NT2/D1 (cell line): Measurements from ENCODE around the gene LRRN4.

Source experiments
- DNase-seq: peaks from one replicate; pipeline ENCODE4 v3.0.0-alpha.2; 2011; ENCODE audit warnings: low read depth, low spot score
- H3K27me3 ChIP-seq: 2 replicates; pipeline ENCODE4 v1.6.0; 2011; ENCODE audit warnings: mild to moderate bottlenecking; ENCODE audit not compliant: insufficient read length, insufficient read depth
- H3K36me3 ChIP-seq: 2 replicates; pipeline ENCODE4 v1.6.1; 2011; ENCODE audit warnings: mild to moderate bottlenecking, low read length, mixed read lengths; ENCODE audit not compliant: insufficient read depth, insufficient read length
- H3K4me1 ChIP-seq: 2 replicates; pipeline ENCODE4 v1.5.1; 2011; ENCODE audit not compliant: insufficient read depth, insufficient read length
- H3K4me3 ChIP-seq: 2 replicates; pipeline ENCODE4 v1.5.1; 2011; ENCODE audit warnings: low read depth; ENCODE audit not compliant: insufficient read length
- H3K9ac ChIP-seq: 2 replicates; pipeline ENCODE4 v1.6.0; 2011; ENCODE audit warnings: low read depth; ENCODE audit not compliant: insufficient read length
- H3K9me3 ChIP-seq: 2 replicates; pipeline ENCODE4 v1.5.1; 2011; ENCODE audit warnings: mild to moderate bottlenecking, low read length; ENCODE audit not compliant: insufficient read depth
- SUZ12 ChIP-seq: IDR thresholded peaks from 2 replicates; pipeline ENCODE4 v1.6.1; 2011; ENCODE audit not compliant: insufficient read length, insufficient read depth; ENCODE audit errors: extremely low read depth
- YY1 ChIP-seq: IDR thresholded peaks from 2 replicates; pipeline ENCODE4 v1.6.1; 2011; ENCODE audit not compliant: insufficient read length, insufficient read depth
- ZNF274 ChIP-seq: IDR thresholded peaks from 2 replicates; pipeline ENCODE4 v1.6.1; 2011; ENCODE audit warnings: mild to moderate bottlenecking, low read depth, low read length

LRRN4 gene

GRCh38 chr20:6053064-6053775, 640 bp downstream of the LRRN4 start:
- TF ChIP-seq YY1 (no peak), ZNF274 (no peak), SUZ12 (no peak)
- no peak for DNase-seq
- Histone ChIP-seq H3K9ac (no peak overlapping the region), H3K4me3 (no peak overlapping the region), H3K27me3 (peaks cover 44% of the 10 kb centered on the region), H3K9me3 (no peaks in the 10 kb centered on the region), H3K36me3 (no peaks in the 10 kb centered on the region), H3K4me1 (peaks cover 5% of the 10 kb centered on the region)

GRCh38 chr20:6051505-6051904, 2.4 kb downstream of the LRRN4 start:
- Histone ChIP-seq H3K9ac (peak overlapping the region; percentile 77), H3K9me3 (no peaks in the 10 kb centered on the region), H3K4me1 (peaks cover 5% of the 10 kb centered on the region), H3K27me3 (peaks cover 44% of the 10 kb centered on the region), H3K36me3 (no peaks in the 10 kb centered on the region), H3K4me3 (peak overlapping the region; percentile 45)
- no peak for DNase-seq
- TF ChIP-seq SUZ12 (no peak), YY1 (no peak), ZNF274 (no peak)

DNA sequence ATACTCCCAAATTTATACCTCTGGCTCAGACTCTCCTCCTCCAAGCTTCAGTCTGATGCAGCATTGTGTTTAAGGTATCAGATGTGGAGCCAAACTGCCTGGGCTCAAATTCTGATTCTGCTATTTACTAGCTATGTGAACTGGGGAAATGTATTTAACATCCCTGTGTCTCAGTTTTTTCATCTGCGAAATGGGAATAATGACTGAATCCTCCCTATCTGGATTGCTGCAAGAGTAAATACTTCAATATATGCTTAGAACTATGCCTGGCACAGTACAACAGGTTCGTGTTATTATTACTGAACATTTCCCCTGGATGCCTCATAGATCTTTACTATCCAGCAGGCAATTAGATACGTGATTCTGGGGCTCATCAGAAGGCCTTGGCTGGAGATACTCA, 5.5 kb downstream of the LRRN4 start:
- no peak overlapping the region for H3K4me3 ChIP-seq
- no peak for DNase-seq
- H3K9ac ChIP-seq: no peak overlapping the region
- peaks cover 4% of the 10 kb centered on the region for H3K36me3 ChIP-seq
- H3K4me1 ChIP-seq: peaks cover 3% of the 10 kb centered on the region
- TF ChIP-seq YY1 (no peak), ZNF274 (no peak), SUZ12 (no peak)
- H3K27me3 ChIP-seq: peaks cover 38% of the 10 kb centered on the region
- H3K9me3 ChIP-seq: no peaks in the 10 kb centered on the region

DNA sequence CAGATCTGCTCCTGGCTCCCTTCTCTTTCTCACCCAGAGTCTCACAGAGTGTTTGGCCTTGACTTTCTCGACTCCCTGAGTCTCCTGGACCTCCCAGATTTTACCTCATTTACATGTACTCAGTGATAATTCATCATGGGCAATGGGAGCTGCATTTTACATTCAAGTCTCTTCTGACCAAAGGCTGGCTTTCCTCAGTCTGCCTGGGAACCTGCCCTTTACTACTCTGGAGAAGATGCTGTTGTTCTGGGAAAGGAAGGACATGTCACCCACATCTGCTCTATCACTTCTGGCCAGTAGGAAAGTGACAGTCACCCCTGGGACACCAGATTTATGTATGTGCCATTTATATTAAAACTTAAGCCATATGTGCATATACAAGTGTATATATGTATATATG, 7.4 kb downstream of the LRRN4 start:
- TF ChIP-seq ZNF274 (no peak), YY1 (no peak), SUZ12 (no peak)
- Histone ChIP-seq H3K4me3 (no peak overlapping the region), H3K9ac (no peak overlapping the region)

GRCh38 chr20:6045566-6045965, 8.3 kb downstream of the LRRN4 start:
- no peaks in the 10 kb centered on the region for H3K9me3 ChIP-seq
- H3K4me3 ChIP-seq: no peak overlapping the region
- peaks cover 10% of the 10 kb centered on the region for H3K27me3 ChIP-seq
- peaks cover 22% of the 10 kb centered on the region for H3K36me3 ChIP-seq
- no peak for DNase-seq
- H3K4me1 ChIP-seq: no peaks in the 10 kb centered on the region
- TF ChIP-seq YY1 (no peak), SUZ12 (no peak), ZNF274 (no peak)
- H3K9ac ChIP-seq: no peak overlapping the region

More for the DNA sequence above, 7.4 kb downstream of the LRRN4 start:
- Histone ChIP-seq H3K36me3 (peaks cover 13% of the 10 kb centered on the region), H3K27me3 (peaks cover 19% of the 10 kb centered on the region), H3K9me3 (no peaks in the 10 kb centered on the region), H3K4me1 (no peaks in the 10 kb centered on the region)
- no peak for DNase-seq

GRCh38 chr20:6044115-6044514, 9.7 kb downstream of the LRRN4 start:
- Histone ChIP-seq H3K4me3 (no peak overlapping the region), H3K9ac (no peak overlapping the region), H3K9me3 (no peaks in the 10 kb centered on the region), H3K36me3 (peaks cover 25% of the 10 kb centered on the region), H3K4me1 (no peaks in the 10 kb centered on the region), H3K27me3 (no peaks in the 10 kb centered on the region)
- peak; percentile 25 for DNase-seq
- TF ChIP-seq ZNF274 (no peak), SUZ12 (no peak), YY1 (no peak)

DNA sequence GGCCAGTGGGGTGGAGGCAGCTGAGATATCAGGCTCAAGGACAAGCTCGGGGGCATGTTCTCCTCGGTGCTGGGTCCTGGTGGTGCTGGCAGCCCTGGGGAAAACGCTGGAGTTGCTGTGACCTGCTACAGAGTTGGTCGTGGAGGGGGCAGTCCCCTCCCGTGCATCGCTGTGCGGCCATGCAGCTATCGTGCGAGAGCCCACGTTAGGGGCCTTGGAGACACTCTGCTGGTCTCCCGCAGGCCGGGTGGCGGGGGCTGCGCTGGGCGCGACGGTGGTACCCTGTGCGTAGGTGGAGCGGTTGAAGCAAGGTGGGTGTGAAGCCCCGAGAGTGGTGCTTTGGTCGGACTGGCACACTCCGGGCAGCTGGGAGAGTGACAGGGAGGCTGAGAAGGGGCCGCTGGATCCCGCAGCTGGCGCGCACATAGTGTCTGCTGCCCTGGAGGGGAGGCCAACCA, 12.0 kb downstream of the LRRN4 start:
- H3K4me3 ChIP-seq: no peak overlapping the region
- H3K9ac ChIP-seq: no peak overlapping the region
- no peaks in the 10 kb centered on the region for H3K9me3 ChIP-seq
- no peak for DNase-seq
- H3K4me1 ChIP-seq: no peaks in the 10 kb centered on the region
- H3K27me3 ChIP-seq: no peaks in the 10 kb centered on the region
- TF ChIP-seq ZNF274 (no peak), SUZ12 (no peak), YY1 (no peak)
- peaks cover 43% of the 10 kb centered on the region for H3K36me3 ChIP-seq
